Measurements from ENCODE around the gene TSPAN14. TPM values are rescaled to one million over a fixed set of nuclear protein-coding genes. Genes with fewer than 3 reads are reported as not detected.
A peak's percentile ranks its signal among the peaks of the same experiment; 100 is the strongest.

Gene TSPAN14
- total RNA-seq, 3 donors from 2014 or later (not counting 1 experiment from before 2014, with no cell fraction given), result 126 to 180 (median 173) TPM

GRCh38 chr10:80504158-80504811 lies 50.2 kb downstream of the TSPAN14 start:
- Histone ChIP-seq H3K4me3 (ENCODE audit: low read length) (no peak overlapping the region), H3K27ac (ENCODE audit: low read length) (peak overlapping the region; percentile 52)

GRCh38 chr10:80504897-80505465 lies 50.9 kb downstream of the TSPAN14 start:
- Mint-ChIP-seq H3K27me3 (ENCODE audit: low read depth in 2 of 2) (no peaks in the 10 kb centered on the region), H3K27ac (peak overlapping the region; percentile 75 to 81), H3K4me1 (peaks cover 63 to 68% of the 10 kb centered on the region in 2 donors), H3K4me3 (peak overlapping the region; percentile 69), H3K9me3 (no peaks in the 10 kb centered on the region), H3K36me3 (peaks cover 1% of the 10 kb centered on the region)
- Histone ChIP-seq H3K4me3 (ENCODE audit: low read length) (no peak overlapping the region), H3K27ac (ENCODE audit: low read length) (peak overlapping the region; percentile 52), H3K27me3 (ENCODE audit: control insufficient read depth, insufficient read depth, low read length) (no peaks in the 10 kb centered on the region), H3K4me1 (ENCODE audit: control insufficient read depth, insufficient read depth, low read length) (peaks cover 61% of the 10 kb centered on the region), H3K36me3 (ENCODE audit: control insufficient read depth, insufficient read depth, low read length) (peaks cover 44% of the 10 kb centered on the region), H3K9me3 (ENCODE audit: control insufficient read depth, insufficient read depth, low read length) (no peaks in the 10 kb centered on the region)
- peak in 1 of 2 donors; percentile 42 for DNase-seq
- 87% methylated on average over 5 of the region's 5 CpGs for WGBS (ENCODE audit: insufficient coverage)
- no peak for ATAC-seq
- no peak for TF ChIP-seq CTCF (IDR thresholded peaks at IDR 0.05)
- intact Hi-C loops (cut with micrococcal nuclease), result loop anchor here (1.0 kb wide), 2 partner anchors 61 to 122 kb away; no protein-coding TSS in a partner anchor

More at GRCh38 chr10:80504158-80504811, 50.2 kb downstream of the TSPAN14 start:
- ATAC-seq (peak in 1 of 3 donors; percentile 42), DNase-seq (no peak)
- Mint-ChIP-seq H3K27me3 (ENCODE audit: low read depth in 2 of 2) (no peaks in the 10 kb centered on the region), H3K9me3 (no peaks in the 10 kb centered on the region), H3K4me1 (peaks cover 68 to 70% of the 10 kb centered on the region in 2 donors), H3K4me3 (peak overlapping the region; percentile 69), H3K36me3 (no peaks in the 10 kb centered on the region), H3K27ac (peak overlapping the region; percentile 75 to 81)
- peaks cover 68% of the 10 kb centered on the region for H3K4me1 ChIP-seq (ENCODE audit: control insufficient read depth, insufficient read depth, low read length)
- WGBS (ENCODE audit: insufficient coverage), result 72% methylated on average over 7 of the region's 7 CpGs
- no peaks in the 10 kb centered on the region for H3K9me3 ChIP-seq (ENCODE audit: control insufficient read depth, insufficient read depth, low read length)
- intact Hi-C loops (cut with micrococcal nuclease), result no loop called here
- peaks cover 37% of the 10 kb centered on the region for H3K36me3 ChIP-seq (ENCODE audit: control insufficient read depth, insufficient read depth, low read length)
- no peak for TF ChIP-seq CTCF (IDR thresholded peaks at IDR 0.05)
- no peaks in the 10 kb centered on the region for H3K27me3 ChIP-seq (ENCODE audit: control insufficient read depth, insufficient read depth, low read length)

GRCh38 chr10:80506189-80506575 lies 52.1 kb downstream of the TSPAN14 start:
- intact Hi-C loops (cut with micrococcal nuclease), result no loop called here
- Mint-ChIP-seq H3K27me3 (ENCODE audit: low read depth in 2 of 2) (no peaks in the 10 kb centered on the region), H3K4me1 (peaks cover 60 to 63% of the 10 kb centered on the region in 2 donors), H3K36me3 (peaks cover 4% of the 10 kb centered on the region), H3K9me3 (no peaks in the 10 kb centered on the region), H3K27ac (peak overlapping the region; percentile 75 to 81), H3K4me3 (no peak overlapping the region)
- H3K36me3 ChIP-seq (ENCODE audit: control insufficient read depth, insufficient read depth, low read length), result peaks cover 53% of the 10 kb centered on the region
- ATAC-seq, result no peak
- WGBS (ENCODE audit: insufficient coverage), result 94% methylated on average over 5 of the region's 6 CpGs
- no peak for DNase-seq
- no peak for TF ChIP-seq CTCF (IDR thresholded peaks at IDR 0.05)
- no peak overlapping the region for H3K4me3 ChIP-seq (ENCODE audit: low read length)
- peaks cover 51% of the 10 kb centered on the region for H3K4me1 ChIP-seq (ENCODE audit: control insufficient read depth, insufficient read depth, low read length)
- no peaks in the 10 kb centered on the region for H3K27me3 ChIP-seq (ENCODE audit: control insufficient read depth, insufficient read depth, low read length)
- H3K27ac ChIP-seq (ENCODE audit: low read length), result no peak overlapping the region
- H3K9me3 ChIP-seq (ENCODE audit: control insufficient read depth, insufficient read depth, low read length), result no peaks in the 10 kb centered on the region
